HCEC 1CT (cell line): ENCODE data around the gene CARD11.

Experiments
- DNase-seq: peaks from one replicate; pipeline ENCODE4 v3.0.0-alpha.2; 2017

The CARD11 gene

GRCh38 chr7:3013975-3014792 is 29.5 kb downstream of the CARD11 start:
- no peak for DNase-seq

DNA sequence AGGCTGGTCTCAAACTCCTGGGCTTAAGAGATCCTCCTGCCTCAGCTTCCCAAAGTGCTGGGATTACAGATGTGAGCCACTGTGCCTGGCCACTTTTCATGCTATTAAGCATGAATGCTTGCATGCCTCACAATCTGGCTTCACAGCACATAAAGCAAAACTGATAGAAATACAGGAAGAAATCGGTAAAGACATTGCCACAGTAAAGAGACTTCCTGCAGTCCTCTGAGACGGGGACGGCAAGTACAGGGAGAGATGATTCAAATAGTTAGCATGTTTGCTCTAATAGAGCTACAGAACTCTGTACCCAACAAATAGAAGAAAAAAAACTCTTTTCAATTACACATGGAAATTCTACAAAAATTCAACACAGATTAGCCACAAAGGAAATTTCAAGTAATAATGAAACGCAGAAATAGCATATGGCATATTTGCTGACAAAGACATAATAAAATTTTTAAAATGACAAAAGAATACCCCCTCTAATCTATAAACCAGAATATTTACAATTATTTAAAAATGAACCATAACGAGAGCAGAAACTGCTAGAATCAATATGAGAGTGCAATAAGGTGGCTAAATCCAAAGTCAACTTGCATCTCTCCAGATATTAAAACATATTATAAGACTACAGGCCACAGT is 32.3 kb downstream of the CARD11 start:
- DNase-seq = no peak

DNA sequence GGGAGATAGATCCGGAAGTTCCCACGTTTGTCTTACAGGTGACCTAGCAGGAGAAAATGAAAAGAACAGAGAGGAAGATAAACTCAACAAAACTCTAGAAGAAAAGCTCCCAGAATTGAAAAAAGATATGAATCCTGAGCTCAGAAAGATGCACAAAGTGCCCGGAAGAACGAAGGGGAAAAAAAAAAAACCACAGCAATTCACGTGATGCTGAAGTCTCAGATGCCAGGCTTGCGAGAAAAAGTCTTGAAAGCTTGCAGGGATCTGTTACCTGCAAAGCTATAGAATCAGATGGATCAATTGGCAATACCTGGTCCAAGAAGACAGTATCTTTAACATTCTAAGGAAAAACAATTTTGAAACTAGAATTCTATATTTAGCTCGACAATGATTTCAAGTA is 33.5 kb downstream of the CARD11 start:
- DNase-seq = no peak

- DNase-seq = no peak
Measured at GRCh38 chr7:3009086-3009485, 34.6 kb downstream of the CARD11 start.

DNA sequence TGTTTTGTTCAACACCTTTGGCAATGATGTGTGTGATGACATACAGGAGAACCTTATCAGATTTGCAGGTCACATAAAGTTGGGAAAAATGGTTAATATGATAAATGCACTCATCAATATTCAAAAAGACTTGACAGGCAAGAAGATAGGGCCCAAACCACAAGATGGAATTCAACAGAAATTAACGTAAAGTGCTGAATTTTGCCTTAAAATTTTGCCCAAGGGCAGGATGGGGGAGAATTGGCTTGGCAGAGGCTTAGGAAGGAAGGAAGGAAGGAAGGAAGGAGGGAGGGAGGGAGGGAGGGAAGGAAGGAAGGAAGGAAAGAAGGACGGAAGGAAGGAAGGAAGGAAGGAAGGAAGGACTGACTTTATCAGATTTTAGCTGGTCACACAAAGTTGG is 35.3 kb downstream of the CARD11 start:
- no peak for DNase-seq

- no peak for DNase-seq
Measured at GRCh38 chr7:3007696-3008095, 36.0 kb downstream of the CARD11 start.

DNA sequence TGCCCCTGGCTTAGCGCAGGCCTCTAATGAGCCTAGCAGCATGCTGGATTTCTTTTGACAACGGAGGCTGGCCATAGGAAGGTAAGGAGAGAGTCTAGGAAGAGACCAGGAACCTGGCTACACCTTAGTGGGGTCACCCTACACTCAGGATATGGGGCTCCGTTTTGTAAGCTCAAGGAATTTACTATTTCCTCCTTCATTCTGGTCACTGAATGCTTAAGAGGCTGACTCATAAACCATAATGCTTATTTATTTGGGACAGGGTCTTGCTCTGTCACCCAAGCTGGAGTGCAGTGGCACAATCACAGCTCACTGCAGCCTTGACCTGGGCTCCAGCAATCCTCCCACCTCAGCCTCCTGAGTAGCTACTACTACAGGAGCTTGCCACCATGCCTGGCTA is 38.4 kb downstream of the CARD11 start:
- DNase-seq = no peak

- DNase-seq = no peak
Measured at GRCh38 chr7:3003936-3004335, 39.7 kb downstream of the CARD11 start.

GRCh38 chr7:3002631-3003030 is 41.0 kb downstream of the CARD11 start:
- no peak for DNase-seq

GRCh38 chr7:3000566-3000965 is 43.1 kb downstream of the CARD11 start:
- DNase-seq = no peak

GRCh38 chr7:2999078-2999500 is 44.6 kb downstream of the CARD11 start:
- DNase-seq = no peak

DNA sequence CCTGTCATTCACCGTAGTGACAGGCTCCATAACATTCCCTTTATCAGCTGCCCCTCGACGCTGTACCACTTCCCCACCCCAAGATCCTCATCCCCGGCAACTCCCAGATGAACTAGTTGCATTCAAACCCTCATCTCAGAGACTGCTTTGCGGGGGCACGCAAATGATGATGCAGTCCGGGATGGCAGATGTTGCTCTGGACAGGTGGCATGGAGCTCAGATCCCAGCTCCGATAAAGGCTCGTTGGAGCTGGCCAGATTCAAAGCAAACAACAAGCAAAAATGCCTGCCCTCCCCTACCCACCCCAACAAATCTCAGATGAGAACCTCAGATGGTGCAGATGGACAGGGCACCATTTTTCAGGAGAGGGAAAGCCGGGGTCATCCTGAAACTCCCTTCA is 46.7 kb downstream of the CARD11 start:
- DNase-seq = no peak

DNA sequence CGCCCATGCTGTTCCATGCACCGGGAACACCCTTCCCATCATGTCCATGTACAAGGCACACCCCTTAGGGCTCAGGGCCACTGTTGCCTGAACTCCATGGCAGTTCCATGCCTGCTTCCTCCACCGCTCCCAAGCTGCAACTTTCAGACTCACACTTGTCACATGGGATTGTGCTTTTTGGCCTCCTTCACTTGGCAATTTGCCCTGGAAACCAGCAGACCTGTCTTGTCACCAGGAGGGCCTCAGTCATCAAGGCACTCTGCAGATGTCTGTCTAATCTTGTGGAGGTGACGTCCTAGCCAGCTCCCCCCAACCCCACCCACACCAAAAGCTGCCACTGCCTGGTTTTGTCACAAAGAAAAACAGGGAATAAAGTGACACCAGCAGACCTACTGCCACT is 47.5 kb downstream of the CARD11 start:
- no peak for DNase-seq

DNA sequence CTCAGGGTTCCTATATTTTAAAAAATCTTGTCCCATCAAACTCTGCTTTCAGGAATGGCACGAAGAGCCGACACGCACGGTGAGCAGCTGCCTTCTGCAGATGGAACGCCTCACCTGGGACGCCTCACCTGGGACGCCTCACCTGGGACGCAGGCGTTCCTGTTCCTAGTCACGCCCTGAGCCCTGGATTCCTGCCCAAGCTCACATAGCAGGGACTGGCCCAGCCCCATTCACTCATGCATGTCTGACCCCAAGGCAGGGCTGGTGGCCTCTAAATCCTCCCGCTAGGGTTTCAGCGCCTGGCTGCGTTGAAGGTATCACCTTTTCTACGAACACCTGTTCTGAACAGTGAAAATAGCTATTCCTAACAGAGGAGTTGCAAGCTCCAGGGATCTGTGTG is 49.8 kb downstream of the CARD11 start:
- no peak for DNase-seq

DNA sequence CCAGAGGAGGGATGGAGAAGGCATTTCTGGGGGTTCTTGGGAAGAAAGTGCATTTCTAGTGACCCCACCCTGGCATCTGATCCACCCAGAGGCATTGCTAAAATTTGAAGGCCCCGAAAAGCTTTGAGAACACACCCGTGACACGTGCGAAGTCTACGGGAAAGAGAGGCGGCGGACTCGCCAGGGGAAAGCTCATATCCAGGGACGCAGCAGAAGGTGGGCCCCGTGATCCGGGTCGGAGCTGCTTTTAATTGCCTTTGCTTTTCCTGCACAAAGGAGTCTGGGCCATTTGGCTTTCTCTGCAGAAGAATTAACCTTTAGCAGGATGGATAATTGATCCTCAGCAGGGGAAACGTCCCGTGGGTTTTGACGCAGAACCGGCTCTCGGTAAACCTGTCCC is 50.3 kb downstream of the CARD11 start:
- DNase-seq = no peak

DNA sequence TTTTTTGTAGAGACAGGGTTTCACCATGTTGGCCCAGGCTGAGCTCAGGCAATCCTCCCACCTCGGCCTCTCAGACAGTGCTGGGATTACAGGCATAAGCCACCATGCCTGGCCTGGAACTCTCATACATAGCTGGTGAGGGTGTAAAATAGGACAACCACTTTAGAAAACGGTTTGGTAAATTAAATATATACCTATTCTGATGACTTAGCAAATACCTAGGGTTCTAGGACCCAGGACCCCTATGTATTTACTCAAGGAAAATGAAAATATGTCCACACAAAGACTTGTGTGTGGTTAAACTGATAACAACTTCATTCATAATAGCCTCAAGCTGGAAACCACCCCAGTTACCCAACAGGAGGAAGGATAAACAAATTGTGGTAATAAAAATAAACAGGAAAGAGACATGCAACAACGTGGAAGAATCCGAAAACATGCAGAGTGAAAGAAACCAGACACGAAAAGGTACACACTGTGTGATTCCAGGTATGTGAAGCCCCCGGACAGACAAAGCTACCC is 52.7 kb downstream of the CARD11 start:
- no peak for DNase-seq

DNA sequence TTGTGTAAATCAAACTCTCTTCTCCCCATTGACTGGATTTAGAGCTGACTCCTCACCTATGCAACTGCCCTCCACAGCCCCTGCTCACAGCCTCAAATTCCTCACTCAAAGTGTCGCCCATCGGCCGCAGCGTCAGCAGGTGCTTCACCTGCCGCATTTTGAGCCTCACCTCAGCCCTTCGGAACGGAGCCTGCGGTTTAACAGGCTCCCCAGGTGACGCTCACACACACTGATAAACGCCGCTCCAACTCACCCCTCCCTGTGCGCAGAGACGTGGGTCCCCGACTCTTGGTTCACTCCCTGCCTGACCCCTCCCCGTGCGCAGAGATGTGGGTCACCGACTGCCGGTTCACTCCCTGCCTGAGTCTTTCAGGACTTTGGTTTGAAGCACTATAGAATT is 57.1 kb downstream of the CARD11 start:
- DNase-seq = no peak

- no peak for DNase-seq
Measured at GRCh38 chr7:2985866-2986265, 57.8 kb downstream of the CARD11 start.

DNA sequence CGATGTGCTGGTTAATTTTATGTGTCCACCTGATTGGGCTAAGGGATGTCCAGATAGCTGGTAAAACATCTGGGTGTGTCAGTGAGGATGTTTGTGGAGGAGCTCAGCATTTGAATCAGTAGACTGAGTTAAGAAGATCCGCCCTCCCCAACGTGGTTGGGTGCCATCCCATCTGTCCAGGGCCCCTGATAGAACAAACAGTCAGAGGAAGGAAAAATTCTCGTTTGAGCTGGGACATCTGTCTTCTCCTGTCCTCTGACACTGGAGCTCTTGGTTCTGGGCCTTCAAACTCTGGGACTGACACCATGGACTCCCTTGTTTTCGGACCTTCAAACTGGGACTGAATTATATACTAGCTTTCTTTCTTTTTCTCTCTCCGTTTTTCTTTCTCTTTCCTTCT is 59.6 kb downstream of the CARD11 start:
- no peak for DNase-seq

DNA sequence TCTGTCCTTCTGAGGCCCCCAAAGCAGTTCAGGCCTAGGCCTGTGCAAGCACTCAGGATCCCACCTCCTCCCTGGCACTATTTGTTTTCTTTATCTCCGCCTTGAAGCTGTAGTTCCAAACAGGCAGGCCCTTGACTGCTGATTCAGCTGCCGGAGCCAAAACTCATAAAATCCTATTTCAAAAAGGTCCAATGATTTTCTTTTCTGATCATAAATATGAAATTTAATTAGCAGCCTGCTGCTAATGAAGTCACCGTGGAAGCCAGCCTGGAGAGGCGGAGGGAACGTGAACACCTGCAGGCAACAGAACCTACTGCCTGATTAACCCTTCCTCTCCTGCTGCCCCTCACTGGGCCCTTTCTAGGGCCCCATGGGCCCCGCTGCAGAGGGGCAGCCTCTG is 60.1 kb downstream of the CARD11 start:
- no peak for DNase-seq

GRCh38 chr7:2982831-2983230 is 60.8 kb downstream of the CARD11 start:
- DNase-seq = no peak

- DNase-seq = no peak
Measured at GRCh38 chr7:2982401-2982800, 61.3 kb downstream of the CARD11 start.

- no peak for DNase-seq
Measured at GRCh38 chr7:2981103-2981480, 62.6 kb downstream of the CARD11 start.

DNA sequence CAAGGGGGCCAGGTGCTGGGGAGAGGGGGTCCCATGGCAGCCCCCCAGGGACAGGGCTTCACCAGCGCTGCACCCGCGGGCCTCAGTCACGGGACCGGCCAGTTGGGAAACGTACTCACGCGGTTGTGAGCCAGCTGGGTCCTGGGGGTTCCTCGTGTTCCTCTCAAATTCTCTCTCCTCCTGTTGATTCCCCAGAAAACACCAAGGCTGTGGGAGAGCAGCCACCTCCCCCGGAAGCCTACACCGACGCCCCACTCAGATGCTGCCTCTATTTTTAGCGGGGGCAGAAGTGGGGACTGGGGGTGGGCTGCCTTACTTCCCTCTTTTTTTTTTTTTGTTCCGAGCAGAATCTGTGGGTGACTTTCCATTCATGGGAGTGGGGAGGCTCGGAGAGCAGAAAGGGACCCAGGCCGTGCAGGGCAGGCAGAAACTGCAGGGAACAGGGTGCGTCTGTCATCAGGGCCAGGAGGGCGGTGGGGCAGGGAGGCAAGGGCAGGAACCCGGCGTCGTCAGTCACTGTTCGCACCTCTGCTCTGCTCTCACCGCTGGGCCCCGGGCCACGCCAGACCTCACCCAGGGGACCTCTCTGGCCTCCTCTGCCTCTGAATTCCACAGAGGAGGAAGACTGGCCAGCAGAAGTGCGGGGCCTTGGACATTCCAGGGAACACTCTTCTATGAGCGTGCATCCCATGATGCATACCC is 63.1 kb downstream of the CARD11 start:
- DNase-seq = no peak
